HG02973 (cell line): ENCODE data around the gene DKK1.

Experiments used
- ATAC-seq: cut with Tn5 transposase; IDR thresholded peaks from one replicate; pipeline ENCODE4 v1.9.1; 2021; ENCODE audit warnings: moderate library complexity; ENCODE audit not compliant: unreplicated experiment

Gene DKK1

GRCh38 chr10:52316500-52316899, 2.4 kb downstream of the DKK1 start:
- ATAC-seq = no peak

- ATAC-seq = no peak
Measured at GRCh38 chr10:52318136-52318701, 4.1 kb downstream of the DKK1 start.

- ATAC-seq = no peak
Measured at GRCh38 chr10:52318822-52319464, 4.9 kb downstream of the DKK1 start.

GRCh38 chr10:52319926-52320325, 5.8 kb downstream of the DKK1 start:
- ATAC-seq = no peak

- ATAC-seq = no peak
Measured at GRCh38 chr10:52322323-52322722, 8.2 kb downstream of the DKK1 start.

- no peak for ATAC-seq
Measured at GRCh38 chr10:52322936-52323335, 8.9 kb downstream of the DKK1 start.

- no peak for ATAC-seq
Measured at GRCh38 chr10:52326382-52326781, 12.3 kb downstream of the DKK1 start.

- ATAC-seq = no peak
Measured at GRCh38 chr10:52331638-52332364, 17.7 kb downstream of the DKK1 start.

- ATAC-seq = no peak
Measured at GRCh38 chr10:52332815-52333214, 18.7 kb downstream of the DKK1 start.

GRCh38 chr10:52334595-52334994, 20.5 kb downstream of the DKK1 start:
- ATAC-seq = no peak

- ATAC-seq = no peak
Measured at GRCh38 chr10:52335665-52336064, 21.6 kb downstream of the DKK1 start.

GRCh38 chr10:52337225-52337624, 23.1 kb downstream of the DKK1 start:
- ATAC-seq = no peak

- ATAC-seq = no peak
Measured at GRCh38 chr10:52343439-52343838, 29.4 kb downstream of the DKK1 start.

GRCh38 chr10:52346394-52347326, 32.6 kb downstream of the DKK1 start:
- no peak for ATAC-seq

- ATAC-seq = no peak
Measured at GRCh38 chr10:52347327-52347667, 33.2 kb downstream of the DKK1 start.

GRCh38 chr10:52348037-52348564, 34.0 kb downstream of the DKK1 start:
- ATAC-seq = no peak

- ATAC-seq = no peak
Measured at GRCh38 chr10:52351914-52352330, 37.8 kb downstream of the DKK1 start.

GRCh38 chr10:52353205-52353604, 39.1 kb downstream of the DKK1 start:
- no peak for ATAC-seq

GRCh38 chr10:52353960-52354394, 39.9 kb downstream of the DKK1 start:
- no peak for ATAC-seq

- ATAC-seq = no peak
Measured at GRCh38 chr10:52357971-52358370, 43.9 kb downstream of the DKK1 start.

- no peak for ATAC-seq
Measured at GRCh38 chr10:52359441-52359840, 45.4 kb downstream of the DKK1 start.
